Testis (tissue), 2 donors: Measurements from ENCODE around the gene RPL22.

Source experiments
- CTCF ChIP-seq, 3 experiments: fragments of 450-650 bp in 2 of 3; fragments of 200-600 bp in 1 of 3; sonication (generic) in 1 of 3; IDR thresholded peaks; one replicate each; pipeline ENCODE4 v1.5.1; 2016 to 2019; ENCODE audit warnings: antibody characterized with exemption in 3 of 3, mild to moderate bottlenecking in 2 of 3, moderate library complexity in 1 of 3
- POLR2A ChIP-seq: fragments of 450-650 bp; IDR thresholded peaks from one replicate; pipeline ENCODE4 v1.6.1; 2017; ENCODE audit warnings: antibody characterized with exemption, mild to moderate bottlenecking, moderate library complexity

- TF ChIP-seq CTCF (IDR thresholded peaks at IDR 0.05), result no peak
- TF ChIP-seq POLR2A, result no peak
Measured at GRCh38 chr1:6225651-6226050, 26.3 kb upstream of the RPL22 start.
